Left renal pelvis (tissue), 4 donors: Measurements from ENCODE around the gene MEIS2. TPM values are rescaled to one million over a fixed set of nuclear protein-coding genes. Genes with fewer than 3 reads are reported as not detected.
A peak's percentile ranks its signal among the peaks of the same experiment; 100 is the strongest.

Experiments used
- DNase-seq, 4 donors: peaks; one replicate each; pipeline ENCODE4 v3.0.0-alpha.2; 2013; ENCODE audit warnings: low read depth in 4 of 4, low spot score in 3 of 4
- polyA plus RNA-seq, 4 donors: library from polyadenylated mRNA; unstranded; fragments of 120-200 nt; gene quantifications; one replicate each; pipeline ENCODE4 v1.2.1, GENCODE V29; 2013; ENCODE audit not compliant: insufficient read length in 4 of 4

MEIS2 gene
- polyA plus RNA-seq, 4 donors: 129 to 442 (median 168) TPM

DNA sequence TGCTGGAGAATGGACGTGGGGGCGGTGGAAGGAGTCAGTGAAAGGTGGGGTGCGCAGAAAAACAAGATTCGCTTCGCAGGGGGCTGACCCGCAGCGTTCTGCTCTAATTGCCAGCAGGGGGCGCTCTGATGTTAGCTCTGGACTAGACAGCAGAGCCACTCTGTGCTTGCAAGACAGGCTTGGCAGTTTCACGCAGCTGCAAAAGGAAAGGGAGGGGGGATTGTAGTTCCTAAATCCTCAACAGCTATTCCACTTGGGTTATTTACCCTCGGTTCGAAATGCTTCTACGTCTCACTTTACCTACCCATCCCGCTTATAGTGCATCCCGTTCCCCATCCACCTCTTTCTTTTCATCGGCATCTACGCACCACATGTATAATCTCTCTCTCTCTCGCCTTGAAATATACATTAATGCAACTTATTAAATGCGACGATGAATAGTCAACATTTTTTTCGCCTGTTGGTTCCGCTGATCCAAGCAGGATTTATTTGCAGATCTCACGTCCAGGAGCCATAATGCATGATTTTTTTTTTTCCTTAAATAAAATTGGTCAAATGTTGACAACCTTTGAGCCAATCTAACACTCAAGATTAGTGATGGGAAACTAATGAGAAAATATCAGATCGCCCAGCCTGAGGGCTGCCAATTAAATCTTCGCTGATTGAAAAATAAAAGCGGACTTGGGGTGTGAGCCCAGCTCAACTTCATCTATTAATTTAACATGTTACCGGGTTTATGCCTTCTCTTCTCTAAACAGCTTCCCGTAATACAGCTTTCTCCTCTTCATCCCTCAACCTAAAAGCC, 216.4 kb downstream of the MEIS2 start:
- DNase-seq: peak; percentile 86 to 94 (median 90)

DNA sequence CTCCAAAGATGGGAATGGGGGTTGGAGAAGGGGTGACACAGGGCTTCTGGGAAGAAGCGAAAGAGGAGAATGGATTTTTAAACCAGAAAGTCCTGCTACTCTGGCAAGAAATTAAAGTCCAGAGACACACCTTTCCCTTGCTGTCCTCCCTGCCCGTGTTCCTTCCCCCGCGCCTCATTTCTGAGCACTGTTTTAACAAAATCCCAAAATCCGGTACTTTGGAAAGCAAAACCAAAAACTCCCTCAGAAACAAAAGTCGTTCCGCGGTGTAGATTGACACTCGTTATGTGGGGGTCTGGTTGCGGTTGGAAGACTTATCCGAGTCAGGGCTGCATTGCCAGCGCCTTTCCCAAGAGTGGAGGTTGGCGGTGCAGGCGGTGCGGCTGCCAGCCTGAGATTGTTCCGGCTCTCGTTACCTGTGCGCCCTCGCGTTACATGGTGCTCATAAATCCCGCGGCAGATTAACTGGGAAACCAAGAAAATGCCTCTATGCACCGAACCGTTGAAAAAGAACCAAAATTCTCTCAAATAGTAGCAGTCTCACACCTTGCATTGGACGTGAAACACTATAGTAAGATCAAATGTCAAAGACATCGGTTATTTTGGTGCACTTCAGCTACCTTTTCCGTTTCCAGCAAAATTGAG, 217.7 kb downstream of the MEIS2 start:
- peak in 2 of 4 donors; percentile 54 to 69 for DNase-seq

DNA sequence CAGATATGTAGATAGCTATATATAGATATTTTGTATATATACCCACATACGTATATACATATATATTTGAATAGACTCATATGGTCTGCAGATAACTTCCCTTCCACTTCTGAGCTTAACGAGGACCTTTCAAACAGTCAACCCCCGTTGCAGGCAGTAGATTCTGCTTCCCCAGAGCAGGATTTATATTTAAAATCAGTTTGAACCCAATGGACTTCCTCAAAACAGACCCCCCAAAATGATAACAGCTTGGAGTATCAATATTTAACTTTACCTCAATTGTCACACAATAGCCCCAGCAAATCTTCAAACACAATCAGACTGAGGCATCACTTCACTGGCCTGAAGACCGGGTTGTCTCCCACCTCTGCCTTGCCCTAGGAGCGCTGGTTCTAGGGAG, 218.3 kb downstream of the MEIS2 start:
- DNase-seq: no peak

DNA sequence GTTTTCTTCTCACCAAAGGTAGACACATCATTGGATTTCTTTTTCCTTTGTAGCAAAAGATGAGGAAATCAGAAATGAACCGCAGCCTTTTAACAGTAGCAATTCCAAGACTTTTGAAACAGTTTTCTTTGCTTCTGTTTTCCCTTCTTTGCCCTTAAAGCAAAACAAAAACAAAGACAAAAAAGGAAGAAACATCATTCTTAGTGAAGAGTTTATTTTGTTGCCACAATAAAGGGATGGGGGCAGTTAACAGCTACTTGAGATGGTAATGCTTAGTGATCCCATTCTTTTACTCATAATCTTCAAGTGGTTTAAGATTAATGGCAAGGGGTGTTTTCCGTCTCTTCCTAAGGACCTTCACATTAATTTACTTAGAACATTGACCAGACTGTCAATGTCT, 218.8 kb downstream of the MEIS2 start:
- no peak for DNase-seq

DNA sequence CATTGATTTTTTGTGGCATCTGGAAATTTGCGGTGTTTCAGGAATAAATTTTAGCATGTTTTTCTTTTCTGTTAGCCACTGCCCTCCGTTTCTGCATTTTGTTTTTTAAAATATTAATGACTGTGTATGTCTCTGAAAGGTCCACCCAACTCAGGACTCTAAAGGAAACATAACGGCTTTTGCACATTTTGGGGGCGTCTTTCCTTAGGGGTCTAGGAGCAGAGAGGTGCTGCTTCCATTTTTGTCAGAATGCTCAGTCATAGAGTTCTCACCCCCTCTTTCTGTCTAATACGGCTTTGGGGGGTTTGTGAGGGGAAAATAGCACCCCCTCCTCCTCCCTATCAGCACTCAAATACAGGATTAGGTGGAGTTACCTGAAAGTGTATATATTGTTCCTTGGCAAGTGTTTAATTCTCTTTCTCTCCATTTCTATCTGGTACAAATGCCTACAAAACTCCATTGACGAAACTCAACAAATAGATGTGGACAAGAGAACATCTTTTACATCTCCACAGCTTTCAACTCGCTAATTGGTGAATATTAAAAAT, 219.4 kb downstream of the MEIS2 start:
- no peak for DNase-seq

DNA sequence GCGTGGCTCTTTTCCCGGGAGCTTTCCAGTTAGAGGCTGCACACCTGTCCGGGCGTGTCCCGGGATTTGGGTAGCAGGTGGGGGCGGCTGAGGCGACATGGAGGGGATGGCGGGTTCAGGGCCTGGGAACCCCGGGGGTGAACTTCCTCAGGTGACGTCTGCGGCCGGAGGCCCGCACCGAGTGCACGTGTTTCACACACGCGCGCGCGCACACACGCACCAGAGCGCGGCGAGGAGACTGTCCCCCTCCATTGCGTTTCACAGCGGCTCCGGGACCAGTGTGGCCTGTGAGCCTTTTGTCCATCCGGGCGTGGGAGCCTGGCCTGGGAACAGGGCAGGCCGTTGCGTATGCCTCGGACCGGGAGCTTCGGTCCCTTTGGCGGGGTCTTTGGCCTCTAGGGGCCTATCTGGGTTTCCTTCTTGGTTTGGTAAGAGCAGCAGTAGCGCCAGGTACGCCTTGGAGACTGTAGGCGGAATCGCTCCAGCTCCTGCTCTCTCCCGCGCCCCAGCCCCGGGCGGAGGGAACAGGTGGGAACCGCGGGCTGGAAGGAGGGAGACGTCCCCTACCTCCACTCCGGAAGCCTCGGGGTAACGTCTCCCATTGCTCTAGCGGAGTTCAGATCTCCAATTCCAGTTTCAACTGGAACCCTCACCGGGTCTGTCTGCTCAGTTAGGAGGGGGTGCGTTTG, 220.0 kb downstream of the MEIS2 start:
- no peak for DNase-seq

DNA sequence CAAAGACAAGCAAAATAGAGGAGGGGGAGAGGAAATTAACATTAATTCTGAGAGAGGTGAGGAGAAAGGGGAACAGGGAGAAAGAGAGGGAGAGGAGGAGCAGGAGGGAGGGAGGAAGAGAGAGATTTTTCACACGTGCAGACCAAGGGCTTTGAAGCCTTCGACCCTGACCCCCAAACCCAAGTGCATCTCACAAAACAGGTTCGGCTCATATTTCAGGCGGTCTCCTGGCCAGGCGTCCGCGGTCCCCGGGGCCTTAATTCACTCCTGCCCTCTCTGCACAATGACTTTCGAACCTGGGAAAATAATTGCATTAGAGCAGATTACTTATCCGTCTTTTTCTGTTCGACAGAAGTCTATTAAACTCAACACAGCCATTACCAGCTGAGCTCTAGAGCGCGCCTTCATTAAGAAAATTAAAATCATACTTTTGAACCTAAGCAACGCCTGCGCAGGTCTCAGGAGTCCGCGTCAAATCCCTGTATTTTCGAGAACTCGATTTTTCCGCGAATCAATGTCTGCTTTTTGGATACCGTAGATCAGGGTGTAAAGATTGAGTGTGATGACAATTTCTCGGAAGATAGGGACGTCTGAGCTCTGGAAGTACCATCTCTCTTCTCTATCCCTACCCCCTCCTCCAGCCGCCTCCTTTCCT, 220.7 kb downstream of the MEIS2 start:
- no peak for DNase-seq

DNA sequence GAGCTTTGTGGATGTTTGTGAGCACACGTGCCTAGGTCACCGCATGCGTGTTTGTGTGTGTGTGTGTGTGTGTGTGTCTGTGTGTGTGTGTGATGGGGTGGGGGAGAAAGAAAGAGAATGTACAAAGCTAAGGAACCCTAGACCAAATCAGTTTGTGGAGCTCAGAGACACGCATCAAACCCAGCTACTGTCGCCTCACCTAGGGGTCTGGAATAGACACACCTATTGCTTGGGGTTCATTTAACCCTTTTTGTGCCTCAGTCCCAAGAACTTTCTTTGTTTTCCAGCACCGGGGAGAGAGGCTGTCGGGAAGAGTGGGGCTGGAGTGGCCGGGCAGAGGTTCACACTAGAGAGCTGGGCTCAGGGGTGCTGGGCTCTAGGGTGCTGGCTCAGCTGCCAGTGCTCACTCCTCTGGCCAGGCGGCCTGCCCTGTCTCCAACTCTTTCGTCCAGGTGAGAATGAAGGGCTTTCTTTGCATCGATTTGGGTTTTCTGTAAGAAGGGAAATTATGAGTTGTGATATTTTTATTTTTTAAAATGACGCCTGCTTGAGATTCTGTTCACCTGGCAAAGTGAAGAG, 221.6 kb downstream of the MEIS2 start:
- no peak for DNase-seq

DNA sequence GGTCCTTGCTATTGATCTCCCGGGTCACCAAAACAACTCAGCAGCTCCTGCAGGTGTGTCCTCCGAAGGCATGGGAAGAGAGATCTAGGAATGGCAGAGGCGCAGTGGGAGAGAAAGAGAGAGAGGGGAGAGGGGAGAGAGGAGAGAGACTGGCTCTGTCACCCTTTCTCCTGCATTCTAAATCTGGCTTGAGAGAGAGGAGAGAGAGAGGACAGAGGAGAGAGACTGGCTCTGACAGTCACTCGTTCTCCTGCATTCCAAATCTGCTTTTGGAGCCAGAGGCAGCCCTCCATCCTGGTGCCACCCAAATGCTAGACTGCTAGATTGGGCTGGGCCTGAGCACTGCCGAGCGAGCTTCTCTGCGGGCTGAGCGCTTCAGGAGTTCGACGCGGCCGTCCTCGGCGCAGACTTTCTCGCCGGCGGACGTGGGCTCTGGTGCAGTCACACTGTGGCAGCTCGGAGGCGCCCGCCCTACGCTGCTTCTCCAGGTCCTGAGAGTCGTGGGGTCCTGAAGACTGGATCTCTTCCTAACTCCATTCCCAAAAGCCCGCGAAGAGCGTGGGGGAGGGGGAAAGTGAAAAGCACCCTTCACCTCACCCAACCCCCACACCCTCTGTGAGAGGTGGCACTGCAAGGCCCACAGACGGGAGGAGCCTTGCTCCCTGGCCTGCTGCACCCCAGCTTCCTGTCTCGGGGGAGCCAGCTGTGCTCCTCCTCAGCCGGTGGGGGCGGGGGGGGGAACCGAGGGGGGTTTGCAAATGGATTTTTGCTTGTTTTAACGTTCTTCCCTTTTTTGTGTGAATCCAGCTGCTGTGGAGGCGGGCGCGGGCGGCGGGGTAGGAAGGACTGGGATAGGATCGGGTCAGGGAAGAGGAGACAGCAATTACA, 222.3 kb downstream of the MEIS2 start:
- peak in 1 of 4 donors; percentile 26 for DNase-seq

DNA sequence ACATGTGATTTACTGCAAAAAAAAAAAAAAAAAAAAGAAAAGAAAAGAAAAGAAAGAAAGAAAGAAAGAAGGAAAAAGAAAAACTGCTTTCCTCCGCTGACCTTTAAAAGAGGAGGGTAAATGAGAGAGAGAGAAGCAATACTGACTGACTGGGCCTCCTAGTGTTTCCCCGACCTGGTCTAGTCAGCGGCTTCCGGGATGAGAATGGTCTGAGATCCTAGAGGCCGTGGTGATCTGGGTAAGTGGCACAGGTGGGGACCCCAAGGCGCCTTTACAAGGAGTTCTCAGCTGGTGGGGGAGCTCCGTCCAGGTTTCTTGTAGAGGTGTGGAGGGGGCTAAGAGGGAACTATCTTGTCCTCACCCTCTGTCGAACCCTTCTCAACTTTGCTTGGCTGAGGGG, 223.1 kb downstream of the MEIS2 start:
- DNase-seq: no peak

DNA sequence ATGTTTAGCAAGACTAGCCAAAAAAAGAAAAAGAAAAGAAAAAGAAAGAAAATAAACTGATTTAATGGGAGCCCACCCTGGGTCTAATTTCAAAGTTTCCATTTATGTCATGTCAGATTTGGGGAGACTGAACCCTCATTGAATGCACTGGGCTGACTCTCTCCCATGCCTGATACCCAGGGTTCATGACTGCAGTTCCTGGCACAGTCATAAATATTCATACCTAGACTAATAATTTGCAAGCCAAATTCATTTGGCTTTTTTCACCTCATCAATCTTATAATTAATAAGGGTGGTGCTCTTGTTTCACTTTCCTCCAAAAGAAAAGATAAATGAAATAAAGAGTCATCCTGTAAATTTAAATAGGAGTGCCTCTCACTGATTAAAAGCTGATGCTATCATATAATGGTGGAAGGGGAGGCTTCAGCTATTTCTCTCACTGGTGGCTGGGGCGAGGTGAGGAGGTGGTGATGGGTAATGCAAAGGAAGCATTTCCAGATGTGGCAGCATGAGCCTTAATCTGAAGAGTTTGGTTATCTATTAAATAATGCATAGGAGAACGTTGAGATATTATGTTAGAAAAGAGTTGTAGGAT, 224.5 kb downstream of the MEIS2 start:
- no peak for DNase-seq

DNA sequence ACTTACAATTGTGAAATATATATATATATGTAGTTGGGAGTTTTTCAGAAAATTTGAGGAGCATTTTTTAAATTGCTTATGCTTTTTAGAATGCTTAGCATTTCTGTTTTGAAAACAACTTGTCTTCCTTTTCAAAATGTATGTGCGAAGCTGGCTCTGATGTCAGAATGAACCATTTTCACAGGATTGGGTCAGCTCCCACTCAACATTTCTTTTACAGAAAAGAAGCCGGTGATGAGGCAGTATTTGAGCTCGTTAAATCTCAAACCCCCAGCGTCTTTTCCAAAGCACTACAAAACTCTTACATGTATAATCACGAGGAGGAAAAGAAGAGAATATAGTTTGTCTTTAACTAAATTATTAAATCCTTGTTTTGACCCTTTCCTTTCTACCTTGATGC, 225.4 kb downstream of the MEIS2 start:
- no peak for DNase-seq

DNA sequence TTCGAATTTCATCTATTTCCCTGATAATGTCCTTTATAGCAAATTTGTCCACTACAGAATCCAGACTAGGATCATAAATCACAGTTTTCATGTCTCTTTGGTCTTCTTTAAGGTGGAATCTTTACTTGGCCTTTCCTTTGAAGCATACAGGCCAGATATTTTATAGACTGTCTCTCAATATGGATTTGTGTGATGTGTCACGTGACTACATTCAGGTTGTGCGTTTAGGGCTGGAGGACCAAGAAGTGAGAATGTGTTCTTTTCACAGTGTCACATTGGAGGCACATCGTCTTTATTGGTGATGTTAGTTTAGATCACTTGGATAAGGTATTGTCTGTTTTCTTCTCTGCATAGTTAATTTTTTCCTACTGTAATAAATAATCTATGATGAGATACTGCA, 232.9 kb downstream of the MEIS2 start:
- DNase-seq: no peak

DNA sequence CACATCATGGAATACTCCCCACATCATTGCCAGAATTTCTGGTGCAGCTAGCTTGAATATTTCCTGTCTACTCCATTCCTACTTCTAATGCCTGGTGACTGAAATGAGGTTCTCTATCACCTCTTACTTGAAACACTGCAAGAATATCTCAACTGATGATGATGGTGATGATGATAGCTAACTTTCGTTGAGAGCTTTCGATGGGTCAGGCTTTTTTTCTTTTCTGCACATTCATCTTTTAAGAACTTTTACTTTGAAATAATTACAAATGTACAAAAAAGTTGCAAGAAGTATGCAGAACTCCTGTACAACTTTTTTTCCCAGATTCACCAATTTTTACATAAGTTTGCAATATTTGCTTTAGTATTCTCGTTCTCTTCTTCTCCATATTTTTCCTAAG, 233.5 kb downstream of the MEIS2 start:
- DNase-seq: no peak

DNA sequence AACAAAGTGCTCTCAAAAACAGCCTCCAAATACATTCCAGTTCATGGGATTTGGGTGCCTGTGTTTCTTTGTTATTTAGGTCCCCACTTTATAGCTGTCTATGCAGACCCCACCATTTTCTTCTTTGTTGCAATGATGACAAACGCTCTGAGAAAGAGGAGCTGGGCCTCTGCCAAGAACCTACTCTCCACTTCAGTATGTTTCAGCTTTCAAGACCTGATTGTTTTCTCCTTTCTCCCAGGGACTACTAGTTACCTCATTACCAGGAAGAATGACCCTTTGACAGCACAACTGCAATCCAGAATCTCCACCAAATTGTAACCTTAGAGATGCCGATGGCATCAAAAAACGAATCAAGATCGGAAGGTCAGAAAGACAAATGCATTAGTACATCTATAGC, 236.8 kb downstream of the MEIS2 start:
- DNase-seq: no peak

DNA sequence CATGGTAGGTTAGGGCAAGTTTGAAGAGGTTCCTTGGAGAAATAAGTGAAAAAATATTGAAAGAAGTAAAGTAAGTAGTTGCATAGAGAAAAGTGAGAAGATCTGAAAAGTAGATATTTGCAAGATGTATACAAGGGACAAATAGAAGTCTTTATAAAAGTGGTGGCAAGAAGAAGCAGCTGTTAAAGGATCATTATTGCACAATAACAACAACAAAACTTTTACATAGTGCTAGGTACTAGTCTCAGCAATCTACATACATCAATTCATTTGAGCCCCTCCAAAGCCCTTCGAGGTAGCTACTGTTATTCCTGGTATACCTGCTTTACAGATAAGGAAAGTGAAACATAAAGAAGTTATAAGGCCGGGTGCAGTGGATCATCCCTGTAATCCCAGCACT, 239.6 kb downstream of the MEIS2 start:
- no peak for DNase-seq

DNA sequence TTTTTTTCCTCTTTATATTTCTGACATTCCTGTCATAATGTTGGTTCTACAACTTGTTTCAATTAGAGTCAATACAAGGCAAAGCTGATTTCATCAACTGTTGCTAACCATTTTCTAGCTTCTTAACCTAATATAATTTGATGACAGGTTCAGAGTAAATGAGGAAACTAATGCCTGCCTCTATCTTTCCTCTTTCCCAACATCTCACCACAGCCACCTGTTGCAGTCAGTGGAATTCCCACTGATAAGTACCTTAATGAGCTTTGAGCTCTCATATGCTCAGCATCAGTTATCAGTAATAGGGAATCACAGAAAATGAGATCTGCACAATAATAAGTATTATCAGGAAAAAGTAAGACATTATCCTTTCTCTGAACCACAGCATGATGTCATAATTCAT, 241.9 kb downstream of the MEIS2 start:
- DNase-seq: no peak

DNA sequence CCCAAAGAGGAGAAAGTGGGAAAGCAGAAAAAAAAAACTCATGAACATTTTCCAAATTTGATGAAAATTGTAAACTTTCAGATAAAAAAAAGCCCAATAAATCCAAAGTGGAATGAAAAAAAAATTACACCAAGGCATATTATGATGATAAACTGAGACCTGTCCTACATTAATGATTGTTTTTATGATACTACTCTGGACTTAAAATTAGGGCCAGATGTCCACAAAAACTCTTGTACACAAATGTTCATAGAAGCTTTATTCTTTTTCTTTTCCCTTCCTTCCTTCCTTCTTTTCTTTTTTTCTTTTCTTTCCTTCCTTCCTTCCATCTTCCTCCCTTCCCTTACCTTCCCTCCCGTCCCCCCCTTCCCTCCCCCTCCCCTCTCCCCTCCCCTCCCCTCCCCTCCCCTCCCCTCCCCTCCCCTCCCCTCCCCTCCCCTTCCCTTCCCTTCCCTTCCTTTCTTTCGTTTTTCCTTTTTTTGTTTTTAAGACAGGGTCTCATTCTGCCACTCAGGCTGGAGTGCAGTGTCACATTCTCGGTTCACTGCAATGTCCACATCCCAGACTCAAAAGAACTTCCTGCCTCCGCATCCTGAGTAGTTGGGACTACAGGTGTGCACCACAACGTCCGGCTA, 243.9 kb downstream of the MEIS2 start:
- no peak for DNase-seq

DNA sequence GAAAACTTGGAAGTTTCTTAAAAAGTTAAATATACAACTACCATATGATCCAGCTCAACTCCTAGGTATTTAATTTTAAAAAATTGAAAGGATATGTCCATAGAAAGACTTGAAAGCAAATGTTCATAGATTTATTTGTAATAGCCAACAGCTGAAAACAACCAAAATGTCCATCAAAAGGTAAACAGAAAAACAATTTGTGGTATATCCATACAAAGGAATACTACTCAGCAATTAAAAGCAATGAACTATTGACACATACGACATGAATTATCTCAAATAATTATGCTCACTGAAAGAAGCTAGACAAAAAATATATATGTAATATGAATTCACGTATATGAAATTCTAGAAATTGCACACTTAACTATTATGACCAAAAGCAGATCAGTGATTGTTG, 249.5 kb downstream of the MEIS2 start:
- no peak for DNase-seq
